ENCODE data around the gene BAHD1.

DNA sequence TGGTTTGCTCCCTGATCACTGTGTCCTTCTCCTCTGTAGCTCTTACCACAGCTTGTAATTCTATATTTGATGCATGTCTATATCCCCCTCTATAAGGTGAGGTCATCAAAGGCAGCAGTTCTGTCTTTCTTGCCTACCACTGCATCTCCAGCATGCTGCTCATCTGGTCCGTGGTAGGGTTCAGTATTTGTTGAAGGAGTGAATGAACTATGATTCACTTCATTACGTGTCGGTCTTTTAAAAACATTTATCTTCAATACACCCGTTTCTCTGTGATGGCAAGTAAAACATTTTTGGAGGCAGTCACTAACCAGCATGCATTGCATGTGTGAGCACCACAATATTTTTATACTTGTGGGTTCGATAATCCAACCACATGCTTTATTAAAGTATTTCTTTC lies 57.7 kb downstream of the BAHD1 start:
- no peak for TF ChIP-seq CTCF (IDR thresholded peaks at IDR 0.05)
- no peak for TF ChIP-seq POLR2AphosphoS5 (IDR thresholded peaks at IDR 0.05)

Measured in gastroesophageal sphincter (tissue), 3 donors.